ENCODE data around the gene NLRC5. TPM values are rescaled to one million over a fixed set of nuclear protein-coding genes. Genes with fewer than 3 reads are reported as not detected.
A peak's percentile ranks its signal among the peaks of the same experiment; 100 is the strongest.

The NLRC5 gene
- total RNA-seq, 3 donors from 2014 or later (not counting 1 experiment from before 2014, with no cell fraction given): 320 to 563 (median 535) TPM

DNA sequence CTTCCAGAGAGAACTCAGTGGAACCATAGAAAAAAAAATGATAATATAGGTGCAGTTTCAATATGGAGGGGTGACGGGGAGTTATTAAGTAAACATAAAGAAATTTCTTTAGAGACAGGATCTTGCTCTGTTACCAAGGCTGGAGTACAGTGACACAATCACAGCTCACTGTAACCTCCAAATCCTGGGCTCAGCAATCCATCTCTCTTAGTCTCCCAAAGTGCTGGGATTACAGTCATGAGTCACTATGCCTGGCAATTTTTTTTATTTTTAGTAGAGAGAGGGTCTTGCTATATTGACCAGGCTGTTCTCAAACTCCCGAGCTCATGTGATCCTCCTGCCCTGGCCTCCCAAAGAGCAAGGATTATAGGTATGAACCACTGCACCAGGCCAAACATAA is 48.8 kb downstream of the NLRC5 start:
- Histone ChIP-seq H3K36me3 (ENCODE audit: control insufficient read depth, insufficient read depth, low read length) (peaks cover 61% of the 10 kb centered on the region), H3K4me1 (ENCODE audit: control insufficient read depth, insufficient read depth, low read length) (peaks cover 97% of the 10 kb centered on the region), H3K4me3 (ENCODE audit: low read length) (no peak overlapping the region), H3K27me3 (ENCODE audit: control insufficient read depth, insufficient read depth, low read length) (no peaks in the 10 kb centered on the region), H3K9me3 (ENCODE audit: control insufficient read depth, insufficient read depth, low read length) (no peaks in the 10 kb centered on the region), H3K27ac (ENCODE audit: low read length) (peak overlapping the region; percentile 60)
- Mint-ChIP-seq H3K27ac (peak overlapping the region; percentile 93 to 96), H3K36me3 (peaks cover 22% of the 10 kb centered on the region), H3K4me1 (peaks cover 83 to 92% of the 10 kb centered on the region in 2 donors), H3K27me3 (ENCODE audit: low read depth in 2 of 2) (no peaks in the 10 kb centered on the region), H3K9me3 (peaks cover 2 to 3% of the 10 kb centered on the region in 2 donors), H3K4me3 (peak overlapping the region; percentile 67)
- intact Hi-C loops (cut with micrococcal nuclease): no loop called here
- DNase-seq (no peak), ATAC-seq (no peak)
- TF ChIP-seq, protein P1, sequence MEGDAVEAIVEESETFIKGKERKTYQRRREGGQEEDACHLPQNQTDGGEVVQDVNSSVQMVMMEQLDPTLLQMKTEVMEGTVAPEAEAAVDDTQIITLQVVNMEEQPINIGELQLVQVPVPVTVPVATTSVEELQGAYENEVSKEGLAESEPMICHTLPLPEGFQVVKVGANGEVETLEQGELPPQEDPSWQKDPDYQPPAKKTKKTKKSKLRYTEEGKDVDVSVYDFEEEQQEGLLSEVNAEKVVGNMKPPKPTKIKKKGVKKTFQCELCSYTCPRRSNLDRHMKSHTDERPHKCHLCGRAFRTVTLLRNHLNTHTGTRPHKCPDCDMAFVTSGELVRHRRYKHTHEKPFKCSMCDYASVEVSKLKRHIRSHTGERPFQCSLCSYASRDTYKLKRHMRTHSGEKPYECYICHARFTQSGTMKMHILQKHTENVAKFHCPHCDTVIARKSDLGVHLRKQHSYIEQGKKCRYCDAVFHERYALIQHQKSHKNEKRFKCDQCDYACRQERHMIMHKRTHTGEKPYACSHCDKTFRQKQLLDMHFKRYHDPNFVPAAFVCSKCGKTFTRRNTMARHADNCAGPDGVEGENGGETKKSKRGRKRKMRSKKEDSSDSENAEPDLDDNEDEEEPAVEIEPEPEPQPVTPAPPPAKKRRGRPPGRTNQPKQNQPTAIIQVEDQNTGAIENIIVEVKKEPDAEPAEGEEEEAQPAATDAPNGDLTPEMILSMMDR (IDR thresholded peaks at IDR 0.05): no peak
- WGBS (ENCODE audit: insufficient coverage): 100% methylated on average over 1 of the region's 2 CpGs

DNA sequence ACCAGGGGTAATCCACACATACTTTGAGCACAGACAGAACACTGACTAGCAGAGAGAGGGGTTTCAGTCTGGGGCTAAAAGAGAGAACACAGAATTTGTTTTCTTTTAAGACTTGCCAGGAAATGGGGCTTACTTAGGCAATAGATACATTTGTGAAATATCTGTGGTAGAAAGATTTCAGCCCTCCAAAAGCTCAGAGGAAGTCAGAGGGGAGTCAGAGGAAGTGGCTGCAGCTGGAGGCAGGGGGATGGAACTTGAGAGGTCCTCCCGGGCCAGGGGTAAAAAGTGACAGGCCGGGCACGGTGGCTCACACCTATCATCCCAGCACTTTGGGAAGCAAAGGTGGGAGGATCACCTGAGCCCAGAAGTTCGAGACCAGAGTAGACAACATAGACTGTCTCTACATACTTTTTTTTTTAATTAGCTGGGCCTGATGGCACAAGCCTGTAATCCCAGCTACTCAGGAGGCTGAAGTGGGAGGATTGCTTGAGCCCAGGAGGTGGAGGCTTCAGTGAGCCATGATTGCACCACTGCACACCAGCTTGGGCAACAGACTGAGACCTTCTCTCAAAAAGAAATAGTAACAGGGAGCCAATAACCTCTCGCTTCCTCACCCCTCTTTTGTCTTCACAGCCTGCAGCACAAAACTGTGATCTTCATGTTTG is 49.9 kb downstream of the NLRC5 start:
- intact Hi-C loops (cut with micrococcal nuclease): no loop called here
- Histone ChIP-seq H3K4me3 (ENCODE audit: low read length) (no peak overlapping the region), H3K4me1 (ENCODE audit: control insufficient read depth, insufficient read depth, low read length) (peaks cover 99% of the 10 kb centered on the region), H3K9me3 (ENCODE audit: control insufficient read depth, insufficient read depth, low read length) (no peaks in the 10 kb centered on the region), H3K27ac (ENCODE audit: low read length) (peak overlapping the region; percentile 91), H3K27me3 (ENCODE audit: control insufficient read depth, insufficient read depth, low read length) (no peaks in the 10 kb centered on the region), H3K36me3 (ENCODE audit: control insufficient read depth, insufficient read depth, low read length) (peaks cover 61% of the 10 kb centered on the region)
- Mint-ChIP-seq H3K27ac (peak overlapping the region; percentile 93 to 96), H3K36me3 (peaks cover 16% of the 10 kb centered on the region), H3K27me3 (ENCODE audit: low read depth in 2 of 2) (no peaks in the 10 kb centered on the region), H3K4me1 (peaks cover 82 to 90% of the 10 kb centered on the region in 2 donors), H3K4me3 (peak overlapping the region; percentile 86), H3K9me3 (peaks cover 2 to 3% of the 10 kb centered on the region in 2 donors)
- TF ChIP-seq, protein P1 (IDR thresholded peaks at IDR 0.05): no peak
- DNase-seq: peak in 1 of 2 donors; percentile 61
- peak; percentile 8 to 44 (median 18) for ATAC-seq
- 9% methylated on average over 5 of the region's 5 CpGs for WGBS (ENCODE audit: insufficient coverage)

DNA sequence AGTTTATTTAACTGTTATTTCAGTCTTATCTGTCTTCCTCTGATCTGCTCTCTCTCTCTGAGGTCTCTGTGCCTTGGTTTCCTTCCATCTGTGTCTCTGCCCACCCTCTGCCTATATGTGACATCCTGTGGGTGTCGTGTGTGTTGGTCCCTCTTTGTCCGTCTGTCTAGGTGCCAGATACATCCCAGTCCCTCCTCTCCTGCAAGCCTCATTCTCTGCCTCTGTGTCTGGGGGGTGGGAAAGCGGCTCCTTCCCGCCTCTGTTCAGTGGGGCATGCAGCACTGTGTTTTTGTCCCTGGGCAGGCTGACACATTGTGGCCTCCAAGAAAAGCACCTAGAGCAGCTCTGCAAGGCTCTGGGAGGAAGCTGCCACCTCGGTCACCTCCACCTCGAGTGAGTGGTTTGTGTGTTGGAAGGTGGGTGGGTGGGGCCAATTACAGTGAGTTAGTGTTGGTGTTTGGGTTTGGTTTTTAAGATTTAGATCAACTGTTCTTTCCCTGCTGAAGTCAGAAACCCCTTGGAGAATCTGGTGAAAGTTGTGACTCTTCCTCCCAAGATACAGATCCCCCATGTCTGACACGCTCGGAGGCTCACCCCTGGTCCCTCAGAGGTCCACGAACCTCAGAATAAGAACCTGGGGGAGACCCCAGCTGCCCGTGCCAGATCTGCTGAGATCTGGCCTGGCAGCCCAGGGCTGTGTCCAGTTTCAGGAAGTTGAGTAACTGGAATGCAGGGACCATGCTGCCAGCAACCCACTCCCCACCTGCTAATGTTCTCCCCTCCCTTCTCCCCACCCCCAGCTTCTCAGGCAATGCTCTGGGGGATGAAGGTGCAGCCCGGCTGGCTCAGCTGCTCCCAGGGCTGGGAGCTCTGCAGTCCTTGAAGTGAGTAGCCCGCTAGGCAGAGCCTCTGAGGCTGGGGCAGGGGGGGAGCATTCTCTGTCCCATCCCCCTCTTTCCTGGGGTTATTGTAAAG is 52.1 kb downstream of the NLRC5 start:
- TF ChIP-seq, protein P1 (IDR thresholded peaks at IDR 0.05): no peak
- no peaks in the 10 kb centered on the region for H3K27me3 Mint-ChIP-seq (ENCODE audit: low read depth in 2 of 2)
- H3K27ac ChIP-seq (ENCODE audit: low read length): peak overlapping the region; percentile 91
- H3K36me3 Mint-ChIP-seq: peaks cover 8% of the 10 kb centered on the region
- DNase-seq (peak; percentile 68 to 92), ATAC-seq (peak; percentile 58 to 77 (median 73))
- intact Hi-C loops (cut with micrococcal nuclease): loop anchor here (1.0 to 5.0 kb wide), 5 partner anchors 27 to 179 kb away; partner anchors contain the start of gene NLRC5
- peak overlapping the region; percentile 93 to 96 for H3K27ac Mint-ChIP-seq
- H3K36me3 ChIP-seq (ENCODE audit: control insufficient read depth, insufficient read depth, low read length): peaks cover 63% of the 10 kb centered on the region
- H3K4me1 Mint-ChIP-seq: peaks cover 74 to 77% of the 10 kb centered on the region in 2 donors
- 6% methylated on average over 9 of the region's 12 CpGs for WGBS (ENCODE audit: insufficient coverage)
- H3K4me3 Mint-ChIP-seq: peak overlapping the region; percentile 83
- H3K4me1 ChIP-seq (ENCODE audit: control insufficient read depth, insufficient read depth, low read length): peaks cover 99% of the 10 kb centered on the region
- peak overlapping the region; percentile 13 for H3K4me3 ChIP-seq (ENCODE audit: low read length)
- H3K27me3 ChIP-seq (ENCODE audit: control insufficient read depth, insufficient read depth, low read length): no peaks in the 10 kb centered on the region
- peaks cover 2 to 3% of the 10 kb centered on the region in 2 donors for H3K9me3 Mint-ChIP-seq
- H3K9me3 ChIP-seq (ENCODE audit: control insufficient read depth, insufficient read depth, low read length): no peaks in the 10 kb centered on the region

All from natural killer cell (primary cell).